AG10803 (cell line): ENCODE results near the gene KNDC1.

Experiments used
- DNase-seq: peaks from one replicate; pipeline ENCODE4 v3.0.0; 2010; ENCODE audit warnings: low read depth
- H3K4me3 ChIP-seq: 2 replicates; pipeline ENCODE4 v1.5.1; 2011; ENCODE audit warnings: mild to moderate bottlenecking, low read length, control low read depth
- TF ChIP-seq, protein P1 (sequence below): conservative IDR thresholded peaks from 2 replicates; pipeline ENCODE4 v1.5.1; 2011; ENCODE audit warnings: mild to moderate bottlenecking, low read length, control low read depth, inconsistent platforms

The KNDC1 gene

DNA sequence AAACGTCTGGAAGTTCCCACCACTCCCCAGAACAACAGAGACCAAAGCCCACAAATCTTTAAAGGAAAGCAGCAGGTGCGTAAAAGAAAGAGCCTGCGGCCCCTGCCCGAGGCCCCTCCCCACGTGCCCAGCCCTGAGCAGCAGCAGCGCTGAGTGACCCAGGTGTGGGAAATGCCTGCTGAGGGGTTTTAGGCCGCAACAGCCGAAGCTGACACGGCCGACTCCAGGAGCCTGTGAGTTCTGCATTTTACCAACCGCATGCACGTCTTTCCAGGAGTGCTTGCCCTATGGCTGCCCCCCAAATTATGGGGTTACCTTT, 1.6 kb upstream of the KNDC1 start:
- no peak for DNase-seq
- TF ChIP-seq, protein P1, sequence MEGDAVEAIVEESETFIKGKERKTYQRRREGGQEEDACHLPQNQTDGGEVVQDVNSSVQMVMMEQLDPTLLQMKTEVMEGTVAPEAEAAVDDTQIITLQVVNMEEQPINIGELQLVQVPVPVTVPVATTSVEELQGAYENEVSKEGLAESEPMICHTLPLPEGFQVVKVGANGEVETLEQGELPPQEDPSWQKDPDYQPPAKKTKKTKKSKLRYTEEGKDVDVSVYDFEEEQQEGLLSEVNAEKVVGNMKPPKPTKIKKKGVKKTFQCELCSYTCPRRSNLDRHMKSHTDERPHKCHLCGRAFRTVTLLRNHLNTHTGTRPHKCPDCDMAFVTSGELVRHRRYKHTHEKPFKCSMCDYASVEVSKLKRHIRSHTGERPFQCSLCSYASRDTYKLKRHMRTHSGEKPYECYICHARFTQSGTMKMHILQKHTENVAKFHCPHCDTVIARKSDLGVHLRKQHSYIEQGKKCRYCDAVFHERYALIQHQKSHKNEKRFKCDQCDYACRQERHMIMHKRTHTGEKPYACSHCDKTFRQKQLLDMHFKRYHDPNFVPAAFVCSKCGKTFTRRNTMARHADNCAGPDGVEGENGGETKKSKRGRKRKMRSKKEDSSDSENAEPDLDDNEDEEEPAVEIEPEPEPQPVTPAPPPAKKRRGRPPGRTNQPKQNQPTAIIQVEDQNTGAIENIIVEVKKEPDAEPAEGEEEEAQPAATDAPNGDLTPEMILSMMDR: no peak
- H3K4me3 ChIP-seq: no peak overlapping the region

DNA sequence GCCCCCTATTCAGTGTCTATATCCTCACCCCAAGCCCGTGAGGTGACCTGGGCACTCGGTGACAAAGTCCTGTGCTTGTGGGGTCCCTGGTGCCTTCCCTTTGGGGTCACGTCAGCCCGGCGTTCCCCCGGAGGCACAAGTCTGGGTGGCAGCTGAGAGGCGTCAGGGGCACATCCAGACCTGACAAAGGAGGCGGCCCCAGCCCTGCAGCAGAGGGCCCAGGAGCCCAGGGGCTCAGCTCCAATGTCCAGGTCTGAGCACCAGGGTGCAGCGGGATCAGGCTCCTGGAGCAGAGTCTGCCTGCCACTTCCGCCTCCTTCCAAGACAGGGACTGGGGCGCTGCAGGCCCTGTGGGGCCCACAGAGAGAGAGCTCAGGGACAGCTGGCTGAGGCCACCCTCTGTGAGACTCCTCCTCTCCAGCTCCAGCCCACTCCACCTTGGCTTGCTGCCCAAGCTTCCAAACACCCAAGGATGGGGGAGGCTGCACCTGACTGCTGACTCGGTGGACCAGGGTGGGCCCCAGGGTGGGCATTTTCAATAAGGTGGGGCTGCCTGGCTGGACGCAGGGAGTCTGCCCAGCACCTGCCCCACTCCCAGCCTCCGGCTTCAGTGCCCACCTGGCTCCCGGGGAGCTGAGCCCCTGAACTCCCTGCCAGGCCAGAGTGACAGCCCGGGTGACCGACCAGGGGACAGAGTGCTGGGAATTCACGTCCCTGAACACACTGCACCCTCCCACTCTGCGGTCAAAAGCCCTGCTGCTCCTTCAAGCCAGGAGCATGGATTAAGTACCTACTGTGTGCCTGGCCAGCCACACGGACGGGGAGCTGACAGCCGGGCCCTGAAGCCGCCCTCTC, 1.0 kb upstream of the KNDC1 start:
- TF ChIP-seq, protein P1: no peak
- H3K4me3 ChIP-seq: no peak overlapping the region
- no peak for DNase-seq

GRCh38 chr10:133159611-133159949, 439 bp upstream of the KNDC1 start:
- TF ChIP-seq, protein P1: no peak
- DNase-seq: no peak
- H3K4me3 ChIP-seq: no peak overlapping the region

- TF ChIP-seq, protein P1: no peak
- DNase-seq: no peak
- peak overlapping the region; percentile 56 for H3K4me3 ChIP-seq
These were observed 930 bp downstream of the KNDC1 start for GRCh38 chr10:133160826-133161471.

DNA sequence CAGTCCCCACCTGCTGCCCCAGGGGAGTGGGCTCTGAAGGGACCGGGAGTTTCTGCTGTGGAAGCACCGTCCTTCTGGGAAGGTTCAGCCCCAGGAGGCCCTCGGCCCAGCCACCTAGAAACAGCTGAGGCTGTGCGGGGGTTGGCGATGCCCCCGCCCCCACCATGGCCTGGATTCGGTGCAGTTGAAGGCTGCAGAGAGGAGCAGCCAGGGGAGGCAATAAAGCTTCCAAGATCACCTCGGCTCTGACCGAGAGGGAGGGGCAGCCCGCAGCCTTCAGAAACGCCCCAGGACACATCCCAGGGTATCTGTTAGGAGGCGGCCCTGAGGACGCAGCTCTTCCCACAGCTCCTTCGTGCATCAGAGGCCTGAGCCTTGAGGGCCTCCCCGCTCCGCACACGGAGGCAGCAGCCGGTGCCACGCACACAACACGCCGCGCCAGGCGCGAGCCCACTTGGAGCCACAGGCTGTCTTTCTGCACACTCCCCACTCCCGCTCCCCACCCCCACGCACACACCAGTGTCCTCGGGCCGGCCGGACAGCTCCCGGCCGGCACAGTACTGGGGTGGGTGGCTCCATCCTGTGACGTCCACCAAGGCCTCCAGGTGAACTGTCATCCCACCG, 1.6 kb downstream of the KNDC1 start:
- DNase-seq: no peak
- H3K4me3 ChIP-seq: no peak overlapping the region; the same call in 1 of the 2 replicates
- TF ChIP-seq, protein P1: no peak

- no peak overlapping the region for H3K4me3 ChIP-seq
- TF ChIP-seq, protein P1: no peak
- no peak for DNase-seq
These were observed 2.3 kb downstream of the KNDC1 start for GRCh38 chr10:133162178-133162909.
